ENCODE data around the gene RAB44. TPM values are rescaled to one million over a fixed set of nuclear protein-coding genes. Genes with fewer than 3 reads are reported as not detected.

RAB44 gene
- total and polyA plus RNA-seq, 2 of the 13 experiments (the other 11 are each of a cell fraction or from before 2014, with no cell fraction given) = not detected

- no peak for TF ChIP-seq POGK (CRISPR knock-in tag; conservative IDR thresholded peaks at IDR 0.05)
- no peak for TF ChIP-seq FUBP1 (CRISPR knock-in tag; IDR thresholded peaks at IDR 0.05; ENCODE audit: borderline replicate concordance)
- TF ChIP-seq ZNF687 (CRISPR knock-in tag; IDR thresholded peaks at IDR 0.05) = peak; percentile 56
- TF ChIP-seq ZNF670 (CRISPR knock-in tag; IDR thresholded peaks at IDR 0.05; ENCODE audit: borderline replicate concordance) = no peak
- TF ChIP-seq MTF2 (CRISPR knock-in tag; IDR thresholded peaks at IDR 0.05; ENCODE audit: borderline replicate concordance) = no peak
- no peak for TF ChIP-seq STAT5B (CRISPR knock-in tag; IDR thresholded peaks at IDR 0.05)
- TF ChIP-seq ZMYM3 (CRISPR knock-in tag; IDR thresholded peaks at IDR 0.05) = peak; percentile 35; the same call in 1 of the 2 replicates
- TF ChIP-seq ZNF773 (CRISPR knock-in tag; IDR thresholded peaks at IDR 0.05; ENCODE audit: borderline replicate concordance) = no peak
- TF ChIP-seq ZBTB37 (CRISPR knock-in tag; IDR thresholded peaks at IDR 0.05) = no peak
- TF ChIP-seq KDM1A (CRISPR knock-in tag; IDR thresholded peaks at IDR 0.05) = no peak
- no peak for TF ChIP-seq ZNF460 (CRISPR knock-in tag; IDR thresholded peaks at IDR 0.05; ENCODE audit: borderline replicate concordance)
- TF ChIP-seq ZNF580 (CRISPR knock-in tag; IDR thresholded peaks at IDR 0.05; ENCODE audit: borderline replicate concordance, low read depth) = no peak
- TF ChIP-seq FOXO4 (CRISPR knock-in tag; conservative IDR thresholded peaks at IDR 0.05) = no peak
- TF ChIP-seq ATF4 (CRISPR knock-in tag; IDR thresholded peaks at IDR 0.05) = no peak
- no peak for TF ChIP-seq ZNF780A (CRISPR knock-in tag; IDR thresholded peaks at IDR 0.05)
- no peak for TF ChIP-seq CENPT (CRISPR knock-in tag; IDR thresholded peaks at IDR 0.05; ENCODE audit: low read depth)
Measured at GRCh38 chr6:36671687-36672375, 25.8 kb upstream of the RAB44 start (continued).
